Activated T-helper 2 cell treated with anti-CD3 and anti-CD28 coated beads, Interferon-gamma antibody, Interleukin-2, Interleukin-4, amounts not matched to agents 10 μg/mL and 5 μg/mL and 100 μg/mL, durations not matched to agents 14 hours and 24 hours and 36 hours (primary cell): ENCODE measurements around the gene SDHAF1. TPM values are rescaled to one million over a fixed set of nuclear protein-coding genes. Genes with fewer than 3 reads are reported as not detected.

ENCODE experiments used
- DNase-seq: peaks from one replicate; pipeline ENCODE4 v3.0.0; 2021; ENCODE audit warnings: low spot score
- H3K27ac Mint-ChIP-seq: one replicate; pipeline ENCODE4 v1.8.0; 2021; ENCODE audit warnings: mixed read lengths
- H3K27me3 Mint-ChIP-seq: one replicate; pipeline ENCODE4 v1.8.0; 2021; ENCODE audit warnings: low read depth, mixed read lengths
- H3K36me3 Mint-ChIP-seq: one replicate; pipeline ENCODE4 v1.8.0; 2021; ENCODE audit warnings: low read depth, mixed read lengths
- H3K4me1 Mint-ChIP-seq: one replicate; pipeline ENCODE4 v1.8.0; 2021; ENCODE audit warnings: low read depth, mixed read lengths
- H3K4me3 Mint-ChIP-seq: one replicate; pipeline ENCODE4 v1.8.0; 2021; ENCODE audit warnings: low read depth, mild to moderate bottlenecking, moderate library complexity, mixed read lengths
- H3K9me3 Mint-ChIP-seq: one replicate; pipeline ENCODE4 v1.8.0; 2021; ENCODE audit warnings: mixed read lengths
- intact Hi-C: fragments of 100-400 bp; cut with micrococcal nuclease; formaldehyde crosslinking; loops from one replicate; pipeline ENCODE4 v1.15.1; 2023
- total RNA-seq: library from RNA; stranded (reverse); gene quantifications from 2 replicates; pipeline ENCODE4 v1.2.3, GENCODE V29; 2022

SDHAF1 gene
- total RNA-seq, 1 donor from 2014 or later: 20.8 TPM

DNA sequence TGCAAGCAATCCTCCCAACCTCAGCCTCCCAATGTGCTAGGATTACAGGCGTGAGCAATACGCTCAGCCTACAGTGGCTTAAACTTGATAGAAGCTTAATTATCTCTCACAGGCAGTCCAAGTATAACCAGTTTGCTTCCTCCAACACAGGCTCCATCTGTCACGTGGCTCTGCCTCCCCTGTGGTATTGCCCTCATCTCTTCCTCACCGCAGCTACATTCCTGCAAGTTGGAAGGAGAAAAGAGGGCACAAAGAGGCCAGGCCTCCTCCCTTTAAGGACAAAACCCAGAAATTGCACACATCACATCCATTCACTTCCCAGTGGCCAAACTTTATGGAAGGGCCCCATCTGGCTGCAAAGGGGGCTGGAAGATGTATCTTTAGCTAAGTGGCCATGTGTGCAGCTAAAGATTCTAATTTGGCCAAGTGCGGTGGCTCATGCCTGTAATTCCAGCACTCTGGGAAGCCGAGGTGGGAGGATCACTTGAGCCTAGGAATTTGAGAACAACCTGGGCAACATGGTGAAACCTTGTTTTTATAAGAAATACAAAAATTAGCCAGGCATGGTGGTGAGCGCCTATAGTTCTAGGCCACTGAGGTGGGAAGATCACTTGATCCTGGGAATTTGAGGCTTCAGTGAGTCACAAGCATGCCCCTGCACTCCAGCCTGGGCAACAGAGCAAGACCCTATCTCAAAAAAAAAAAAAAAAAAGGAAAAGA lies 3.1 kb upstream of the SDHAF1 start:
- peaks cover 13% of the 10 kb centered on the region for H3K27me3 Mint-ChIP-seq
- H3K36me3 Mint-ChIP-seq: peaks cover 11% of the 10 kb centered on the region
- intact Hi-C loops: loop anchor here (10.0 kb wide), 1 partner anchor 247 kb away; the partner anchor contains the start of genes IGFLR1, LIN37, PSENEN and U2AF1L4
- H3K4me1 Mint-ChIP-seq: peaks cover 13% of the 10 kb centered on the region
- DNase-seq: no peak
- no peak overlapping the region for H3K4me3 Mint-ChIP-seq
- H3K27ac Mint-ChIP-seq: no peak overlapping the region
- H3K9me3 Mint-ChIP-seq: no peaks in the 10 kb centered on the region

- peaks cover 16% of the 10 kb centered on the region for H3K4me1 Mint-ChIP-seq
- peaks cover 18% of the 10 kb centered on the region for H3K36me3 Mint-ChIP-seq
- DNase-seq: no peak
- H3K27ac Mint-ChIP-seq: no peak overlapping the region
- no peaks in the 10 kb centered on the region for H3K9me3 Mint-ChIP-seq
- H3K27me3 Mint-ChIP-seq: peaks cover 6% of the 10 kb centered on the region
- intact Hi-C loops: loop anchor here (10.0 kb wide), 1 partner anchor 248 kb away; the partner anchor contains the start of genes IGFLR1, LIN37, PSENEN and U2AF1L4
- H3K4me3 Mint-ChIP-seq: no peak overlapping the region
Observed at GRCh38 chr19:35992907-35993765, 1.9 kb upstream of the SDHAF1 start.

DNA sequence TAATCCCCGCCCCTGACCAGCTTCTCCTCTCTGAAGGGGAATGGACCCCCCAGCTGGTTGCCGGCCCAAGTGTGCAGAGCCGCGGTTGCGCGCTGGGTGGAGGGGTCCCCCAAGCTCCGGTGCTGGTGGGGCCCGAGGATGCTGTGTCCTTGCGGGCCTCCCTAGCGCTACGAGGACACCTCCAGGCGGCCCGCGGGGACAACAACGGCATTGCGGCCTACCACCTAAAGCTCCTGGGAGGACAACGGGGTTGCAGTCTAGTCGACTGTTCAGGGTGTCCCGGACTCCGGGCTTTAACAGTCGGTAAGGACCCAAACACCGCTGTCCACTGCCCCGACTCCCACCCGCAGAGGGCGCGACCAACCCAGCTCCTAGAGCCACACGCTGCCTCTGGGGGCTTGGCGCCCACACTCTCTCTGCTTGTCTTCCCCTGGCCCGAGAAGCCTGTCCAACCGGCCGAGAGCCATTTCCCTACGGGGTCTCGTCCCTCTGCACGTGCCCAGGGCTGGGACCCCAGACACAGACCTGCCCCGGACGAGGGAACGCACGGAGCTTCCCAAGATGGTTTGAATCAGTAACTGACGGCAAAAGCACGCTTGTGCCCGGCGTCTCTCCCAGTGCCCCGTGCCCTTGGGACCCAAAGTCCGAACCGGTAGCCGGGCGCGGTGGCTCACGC lies 927 bp upstream of the SDHAF1 start:
- intact Hi-C loops: loop anchor here (10.0 kb wide), 1 partner anchor 249 kb away; the partner anchor contains the start of genes IGFLR1, LIN37, PSENEN and U2AF1L4
- DNase-seq: no peak

DNA sequence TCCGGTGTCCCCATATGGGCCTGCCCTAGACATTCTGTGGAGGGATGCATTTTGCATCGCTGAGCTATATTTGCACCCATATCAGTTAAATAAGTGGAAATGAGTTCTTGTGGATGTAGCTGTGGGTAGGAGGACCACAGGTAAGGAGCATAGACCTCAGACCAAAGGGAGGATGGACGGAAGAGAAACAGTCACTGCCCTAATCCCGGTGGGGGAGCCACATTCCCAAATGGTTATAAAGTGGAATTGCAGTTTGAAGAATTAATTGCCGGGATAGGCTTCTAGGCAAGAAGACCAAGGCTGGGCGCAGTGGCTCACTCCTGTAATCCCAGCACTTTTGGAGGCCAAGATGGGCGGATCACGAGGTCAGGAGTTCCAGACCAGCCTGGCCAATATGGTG lies 1.8 kb downstream of the SDHAF1 start:
- intact Hi-C loops: loop anchor here (5.0 to 10.0 kb wide), 3 partner anchors 44 to 252 kb away; partner anchors contain the start of genes HCST, IGFLR1, LIN37 and NFKBID
- Mint-ChIP-seq H3K27me3 (no peaks in the 10 kb centered on the region), H3K36me3 (peaks cover 33% of the 10 kb centered on the region), H3K27ac (peak overlapping the region; percentile 21), H3K4me3 (peak overlapping the region; percentile 89), H3K9me3 (no peaks in the 10 kb centered on the region), H3K4me1 (peaks cover 20% of the 10 kb centered on the region)
- no peak for DNase-seq

More for the DNA sequence above, 927 bp upstream of the SDHAF1 start:
- no peaks in the 10 kb centered on the region for H3K27me3 Mint-ChIP-seq
- H3K4me1 Mint-ChIP-seq: peaks cover 16% of the 10 kb centered on the region
- no peak overlapping the region for H3K27ac Mint-ChIP-seq
- peaks cover 18% of the 10 kb centered on the region for H3K36me3 Mint-ChIP-seq
- peak overlapping the region; percentile 60 for H3K4me3 Mint-ChIP-seq
- H3K9me3 Mint-ChIP-seq: no peaks in the 10 kb centered on the region

DNA sequence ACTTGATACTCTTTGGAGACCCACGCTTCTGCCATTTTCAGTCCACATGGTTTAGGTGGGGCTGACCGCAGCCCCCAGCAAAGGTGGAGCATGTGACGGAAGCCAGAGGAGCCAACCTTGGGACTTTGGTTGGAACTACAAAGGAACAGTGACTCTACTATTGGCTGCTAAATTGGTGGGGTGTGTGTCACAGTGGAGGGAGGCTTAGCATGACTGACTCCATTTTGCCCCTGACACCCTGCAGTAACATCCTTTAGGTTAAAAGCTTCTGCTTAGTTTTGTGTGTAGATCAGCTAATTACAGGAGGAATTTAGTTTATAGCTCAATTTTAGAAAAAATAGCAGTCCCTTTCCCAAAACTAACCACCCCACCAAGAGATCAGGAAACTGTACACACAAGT lies 6.6 kb downstream of the SDHAF1 start:
- Mint-ChIP-seq H3K36me3 (peaks cover 32% of the 10 kb centered on the region), H3K9me3 (no peaks in the 10 kb centered on the region), H3K27me3 (no peaks in the 10 kb centered on the region), H3K4me1 (peaks cover 11% of the 10 kb centered on the region), H3K4me3 (no peak overlapping the region), H3K27ac (no peak overlapping the region)
- DNase-seq: no peak
- intact Hi-C loops: no loop called here

GRCh38 chr19:36003284-36003683 lies 8.3 kb downstream of the SDHAF1 start:
- H3K4me1 Mint-ChIP-seq: peaks cover 4% of the 10 kb centered on the region
- H3K4me3 Mint-ChIP-seq: no peak overlapping the region
- no peak for DNase-seq
- H3K36me3 Mint-ChIP-seq: peaks cover 22% of the 10 kb centered on the region
- no peak overlapping the region for H3K27ac Mint-ChIP-seq
- intact Hi-C loops: no loop called here
- H3K27me3 Mint-ChIP-seq: no peaks in the 10 kb centered on the region
- H3K9me3 Mint-ChIP-seq: no peaks in the 10 kb centered on the region

DNA sequence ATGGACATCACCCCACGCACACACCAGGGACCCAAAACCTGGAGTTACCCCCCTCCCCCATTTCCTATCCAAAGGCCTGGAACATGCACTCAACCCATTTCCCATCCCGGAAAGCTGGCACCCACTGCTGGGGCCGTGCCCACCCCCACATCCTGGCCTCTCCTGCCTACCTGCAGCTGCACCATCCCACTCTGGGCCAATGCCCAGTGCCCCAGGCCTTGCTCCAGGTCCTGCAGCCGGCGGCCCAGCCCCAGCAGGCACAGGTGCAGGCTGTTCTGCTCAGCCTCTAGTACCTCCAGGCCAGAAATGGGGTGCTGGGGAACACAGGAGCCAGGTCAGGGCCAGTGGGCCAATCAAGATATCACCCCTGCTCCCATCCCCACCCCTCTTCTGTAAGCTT lies 12.0 kb downstream of the SDHAF1 start:
- H3K4me3 Mint-ChIP-seq: no peak overlapping the region
- intact Hi-C loops: no loop called here
- DNase-seq: no peak
- H3K27me3 Mint-ChIP-seq: no peaks in the 10 kb centered on the region
- peaks cover 11% of the 10 kb centered on the region for H3K4me1 Mint-ChIP-seq
- H3K36me3 Mint-ChIP-seq: peaks cover 11% of the 10 kb centered on the region
- H3K9me3 Mint-ChIP-seq: no peaks in the 10 kb centered on the region
- H3K27ac Mint-ChIP-seq: no peak overlapping the region

GRCh38 chr19:36008336-36008978 lies 13.5 kb downstream of the SDHAF1 start, which contains the start of gene SYNE4:
Gene SYNE4 (minus strand): TSS chr19:36008813. CDS start chr19:36008681, 132 bp downstream.
- H3K9me3 Mint-ChIP-seq: no peaks in the 10 kb centered on the region
- peaks cover 5% of the 10 kb centered on the region for H3K36me3 Mint-ChIP-seq
- no peak for DNase-seq
- H3K27ac Mint-ChIP-seq: peak within 1 kb of the TSS; percentile 34
- peak within 1 kb of the TSS; percentile 64 for H3K4me3 Mint-ChIP-seq
- H3K4me1 Mint-ChIP-seq: peaks cover 21% of the 10 kb centered on the region
- no peaks in the 10 kb centered on the region for H3K27me3 Mint-ChIP-seq
- intact Hi-C loops: no loop called here

- DNase-seq: peak; percentile 51
- no peaks in the 10 kb centered on the region for H3K27me3 Mint-ChIP-seq
- H3K27ac Mint-ChIP-seq: no peak overlapping the region
- peak overlapping the region; percentile 64 for H3K4me3 Mint-ChIP-seq
- H3K9me3 Mint-ChIP-seq: no peaks in the 10 kb centered on the region
- H3K4me1 Mint-ChIP-seq: peaks cover 22% of the 10 kb centered on the region
- intact Hi-C loops: no loop called here
- peaks cover 5% of the 10 kb centered on the region for H3K36me3 Mint-ChIP-seq
Observed at GRCh38 chr19:36009220-36009619, 14.2 kb downstream of the SDHAF1 start.

- intact Hi-C loops: no loop called here
- no peaks in the 10 kb centered on the region for H3K9me3 Mint-ChIP-seq
- peaks cover 27% of the 10 kb centered on the region for H3K4me1 Mint-ChIP-seq
- DNase-seq: no peak
- H3K27ac Mint-ChIP-seq: peak overlapping the region; percentile 19
- H3K36me3 Mint-ChIP-seq: peaks cover 8% of the 10 kb centered on the region
- H3K27me3 Mint-ChIP-seq: no peaks in the 10 kb centered on the region
- peak overlapping the region; percentile 64 for H3K4me3 Mint-ChIP-seq
Observed at GRCh38 chr19:36009633-36010379, 14.8 kb downstream of the SDHAF1 start.

GRCh38 chr19:36010402-36010801 lies 15.4 kb downstream of the SDHAF1 start:
- intact Hi-C loops: no loop called here
- Mint-ChIP-seq H3K4me3 (no peak overlapping the region), H3K9me3 (no peaks in the 10 kb centered on the region), H3K36me3 (peaks cover 8% of the 10 kb centered on the region), H3K4me1 (peaks cover 33% of the 10 kb centered on the region), H3K27ac (no peak overlapping the region), H3K27me3 (no peaks in the 10 kb centered on the region)
- DNase-seq: no peak
